H1 (cell line): ENCODE data around the gene MMP7. TPM values are rescaled to one million over a fixed set of nuclear protein-coding genes. Genes with fewer than 3 reads are reported as not detected.

Source experiments
- CTCF ChIA-PET: fragments of 300-600 bp; sonication (Branson Sonifier 250); formaldehyde crosslinking; loops from one replicate; lab custom pipeline; 2021; ENCODE audit not compliant: partially characterized antibody; lab: Charles Lee
- POLR2A ChIA-PET: fragments of 300-600 bp; sonication (Branson Sonifier 250); formaldehyde crosslinking; loops from one replicate; lab custom pipeline; 2021; ENCODE audit warnings: inconsistent platforms; ENCODE audit not compliant: partially characterized antibody; lab: Charles Lee
- DNase-seq, 2 experiments: peaks; one replicate each; pipeline versions ENCODE4 v3.0.0 to v3.0.0-alpha.2; 2010 to 2022; ENCODE audit warnings: low spot score in 2 of 2, low read depth in 1 of 2, mixed read lengths in 1 of 2
- FAIRE-seq: peaks from 2 replicates; lab custom pipeline; 2011; peaks lifted over from hg19 to GRCh38; lab: Jason Lieb, UNC
- H2AFZ ChIP-seq: 2 replicates; pipeline ENCODE4 v1.8.1; 2012; ENCODE audit warnings: low read length, inconsistent platforms
- H2AK5ac ChIP-seq: 2 replicates; pipeline ENCODE4 v1.6.1; 2013; ENCODE audit warnings: low read depth, low read length
- H2BK120ac ChIP-seq: replicated peaks from 2 replicates; pipeline ENCODE3; 2013; ENCODE audit warnings: low read depth, low read length, inconsistent platforms
- H2BK12ac ChIP-seq: 2 replicates; pipeline ENCODE4 v1.6.1; 2013; ENCODE audit warnings: low read depth, low read length
- H2BK15ac ChIP-seq: 2 replicates; pipeline ENCODE4 v1.6.1; 2013; ENCODE audit warnings: low read length
- H2BK20ac ChIP-seq: 2 replicates; pipeline ENCODE4 v1.6.1; 2013; ENCODE audit warnings: low read length
- H2BK5ac ChIP-seq: 2 replicates; pipeline ENCODE4 v1.6.1; 2013; ENCODE audit warnings: low read depth, low read length
- H3K14ac ChIP-seq: 2 replicates; pipeline ENCODE4 v1.6.1; 2013; ENCODE audit warnings: inconsistent platforms; ENCODE audit not compliant: insufficient read length
- H3K18ac ChIP-seq: 2 replicates; pipeline ENCODE4 v1.6.1; 2013; ENCODE audit warnings: low read length; ENCODE audit errors: extremely low read depth
- H3K23ac ChIP-seq: 2 replicates; pipeline ENCODE4 v1.6.1; 2013; ENCODE audit warnings: inconsistent platforms; ENCODE audit not compliant: insufficient read length
- H3K23me2 ChIP-seq: 2 replicates; pipeline ENCODE4 v1.6.1; 2013; ENCODE audit warnings: low read depth, low read length
- H3K27ac ChIP-seq: 2 replicates; pipeline ENCODE4 v1.6.1; 2011; ENCODE audit warnings: low read depth, low read length, inconsistent platforms
- H3K27me3 ChIP-seq, 4 experiments: replicated peaks in 1 of 4; 1 replicate in 1 of 4; 2 replicates in 3 of 4; pipeline versions ENCODE4 v1.6.1 to v1.8.1; 2011 to 2013; ENCODE audit warnings: low read length in 3 of 4, mild to moderate bottlenecking in 3 of 4, inconsistent platforms in 2 of 4, mixed read lengths in 2 of 4, moderate library complexity in 1 of 4; ENCODE audit not compliant: control insufficient read depth in 3 of 4, insufficient read depth in 3 of 4; ENCODE audit errors: extremely low read depth in 1 of 4
- H3K36me3 ChIP-seq, 4 experiments: 2 replicates each; pipeline versions ENCODE4 v1.6.1 to v1.8.1; 2011 to 2013; ENCODE audit warnings: mild to moderate bottlenecking in 4 of 4, low read length in 3 of 4, moderate library complexity in 2 of 4, control low read depth in 1 of 4, inconsistent platforms in 1 of 4; ENCODE audit not compliant: insufficient read depth in 4 of 4, control insufficient read depth in 2 of 4
- H3K4ac ChIP-seq: replicated peaks from 2 replicates; pipeline ENCODE3; 2013; ENCODE audit warnings: low read length, low read depth, mixed read lengths, inconsistent platforms; ENCODE audit not compliant: insufficient read length
- H3K4me1 ChIP-seq, 4 experiments: replicated peaks in 1 of 4; 1 replicate in 1 of 4; 2 replicates in 3 of 4; pipeline versions ENCODE4 v1.6.1 to v1.8.1; 2011 to 2013; ENCODE audit warnings: low read length in 3 of 4, inconsistent platforms in 2 of 4, mixed read lengths in 1 of 4; ENCODE audit not compliant: insufficient read depth in 4 of 4, control insufficient read depth in 3 of 4
- H3K4me2 ChIP-seq, 2 experiments: 2 replicates each; pipeline versions ENCODE4 v1.6.1 to v1.8.1; 2011 to 2013; ENCODE audit warnings: low read depth in 2 of 2, low read length in 2 of 2, control low read depth in 1 of 2, inconsistent platforms in 1 of 2, mild to moderate bottlenecking in 1 of 2; ENCODE audit not compliant: insufficient read depth in 1 of 2
- H3K4me3 ChIP-seq, 4 experiments: fragments of 200-600, 300-600 bp in 1 of 4; sonication (generic), shearing (Covaris generic), sonication (Bioruptor Twin) in 1 of 4; 2 replicates each; pipeline versions ENCODE4 v1.5.1 to v1.8.1; 2011 to 2016; ENCODE audit warnings: low read length in 4 of 4, low read depth in 3 of 4, control low read depth in 2 of 4, inconsistent platforms in 2 of 4, mild to moderate bottlenecking in 2 of 4, mixed read lengths in 1 of 4, moderate library complexity in 1 of 4; ENCODE audit not compliant: insufficient read depth in 2 of 4; ENCODE audit errors: extremely low read depth in 1 of 4
- H3K56ac ChIP-seq: replicated peaks from 2 replicates; pipeline ENCODE3; 2013; ENCODE audit warnings: low read depth, mild to moderate bottlenecking, mixed read lengths, low read length, inconsistent platforms; ENCODE audit not compliant: insufficient read length
- H3K79me1 ChIP-seq: 2 replicates; pipeline ENCODE4 v1.6.1; 2013; ENCODE audit warnings: low read depth, low read length, control low read depth
- H3K79me2 ChIP-seq, 2 experiments: 2 replicates each; pipeline versions ENCODE4 v1.6.1 to v1.8.1; 2012 to 2013; ENCODE audit warnings: low read length in 2 of 2, mild to moderate bottlenecking in 2 of 2, inconsistent platforms in 1 of 2; ENCODE audit not compliant: insufficient read depth in 2 of 2, control insufficient read depth in 1 of 2
- H3K9ac ChIP-seq, 4 experiments: replicated peaks in 1 of 4; 1 replicate in 1 of 4; 2 replicates in 3 of 4; pipeline versions ENCODE4 v1.6.1 to v1.8.1; 2011 to 2013; ENCODE audit warnings: low read depth in 3 of 4, low read length in 3 of 4, control low read depth in 2 of 4, mild to moderate bottlenecking in 2 of 4, moderate library complexity in 2 of 4, inconsistent platforms in 1 of 4; ENCODE audit errors: extremely low read depth in 1 of 4
- H3K9me3 ChIP-seq, 2 experiments: 2 replicates each; pipeline versions ENCODE4 v1.6.1 to v1.8.1; 2012 to 2013; ENCODE audit warnings: mild to moderate bottlenecking in 2 of 2, moderate library complexity in 2 of 2, control low read depth in 1 of 2, inconsistent platforms in 1 of 2, low read depth in 1 of 2, low read length in 1 of 2, mixed read lengths in 1 of 2; ENCODE audit not compliant: insufficient read depth in 2 of 2
- H4K20me1 ChIP-seq, 2 experiments: replicated peaks in 1 of 2; 2 replicates each; pipeline versions ENCODE3 to v1.8.1; 2011 to 2013; ENCODE audit warnings: inconsistent platforms in 2 of 2, low read length in 2 of 2, mild to moderate bottlenecking in 1 of 2; ENCODE audit not compliant: insufficient read depth in 2 of 2, control insufficient read depth in 1 of 2
- H4K5ac ChIP-seq: 2 replicates; pipeline ENCODE4 v1.6.1; 2013; ENCODE audit warnings: low read length, low read depth, mixed read lengths, inconsistent platforms; ENCODE audit not compliant: insufficient read length
- H4K8ac ChIP-seq: 2 replicates; pipeline ENCODE4 v1.8.0; 2013; ENCODE audit warnings: mild to moderate bottlenecking, moderate library complexity, low read length, inconsistent platforms; ENCODE audit not compliant: insufficient read depth; ENCODE audit errors: extremely low read depth
- H4K91ac ChIP-seq: replicated peaks from 2 replicates; pipeline ENCODE3; 2013; ENCODE audit warnings: low read length, mixed read lengths, inconsistent platforms; ENCODE audit not compliant: insufficient read length
- ATF3 ChIP-seq: IDR thresholded peaks from 2 replicates; pipeline ENCODE4 v1.6.1; 2011; ENCODE audit warnings: low read depth, mild to moderate bottlenecking, low read length; ENCODE audit not compliant: insufficient read depth
- CHD1 ChIP-seq: IDR thresholded peaks from 2 replicates; pipeline ENCODE4 v1.6.1; 2012; ENCODE audit warnings: low read depth, low read length, improper control_type of control experiment
- PHF8 ChIP-seq: fragments of 200-600 bp; sonication (generic); conservative IDR thresholded peaks from 2 replicates; pipeline ENCODE4 v1.7.1; 2012; ENCODE audit warnings: low read depth, mild to moderate bottlenecking, inconsistent platforms, low read length, moderate library complexity
- RNF2 ChIP-seq: fragments of 200-900, 300-1000 bp; sonication (generic); IDR thresholded peaks from 2 replicates; pipeline ENCODE4 v1.7.1; 2016; ENCODE audit warnings: borderline replicate concordance, low read depth, mild to moderate bottlenecking, antibody characterized with exemption, low read length; ENCODE audit not compliant: poor library complexity, severe bottlenecking; ENCODE audit errors: missing control alignments
- SIRT6 ChIP-seq: IDR thresholded peaks from one replicate; pipeline ENCODE4 v1.7.1; 2012; ENCODE audit warnings: low read length, inconsistent platforms
- SIX5 ChIP-seq: IDR thresholded peaks from 2 replicates; pipeline ENCODE4 v1.6.1; 2011; ENCODE audit warnings: mild to moderate bottlenecking, low read depth, low read length
- SP4 ChIP-seq: IDR thresholded peaks from 2 replicates; pipeline ENCODE4 v1.6.1; 2012; ENCODE audit warnings: low read length, inconsistent platforms
- TCF12 ChIP-seq: IDR thresholded peaks from 2 replicates; pipeline ENCODE4 v1.6.1; 2011; ENCODE audit warnings: low read depth, mild to moderate bottlenecking, low read length
- WGBS, 2 experiments: shearing (Covaris generic) in 1 of 2; methylation state at CpG; one replicate each; pipeline versions ENCODE4 v1.1.6 to v1.1.7; 2013 to 2015; ENCODE audit warnings: low lambda C conversion rate in 2 of 2, mixed read lengths in 2 of 2, inconsistent platforms in 1 of 2, low coverage in 1 of 2, missing lambda C conversion rate in 1 of 2; ENCODE audit not compliant: insufficient replicate concordance in 2 of 2, insufficient coverage in 1 of 2, insufficient read length in 1 of 2; ENCODE audit errors: extremely low coverage in 1 of 2, missing lambda C conversion rate in 1 of 2; 5-methylcytosine and 5-hydroxymethylcytosine counted together
- polyA plus RNA-seq, 7 experiments: library from polyadenylated mRNA; depleted of rRNA in 3 of 7; stranded (reverse) in 5 of 7; unstranded in 2 of 7; fragments of >200 nt in 5 of 7; fragments of 200-250 nt in 2 of 7; gene quantifications; 1 replicate in 5 of 7; 2 replicates in 1 of 7; 4 replicates in 1 of 7; pipeline versions ENCODE4 v1.2.1 to v1.2.3, GENCODE V29; 2011 to 2013; ENCODE audit warnings: missing spikeins in 2 of 7, mixed read lengths in 2 of 7
- total RNA-seq: library from RNA; stranded (reverse); fragmentation: NEBNext Ultra II Directional; extraction: Animal tissue kit (Norgen Biotek cat#: 25700); gene quantifications from 2 replicates; pipeline ENCODE4 v1.2.1, GENCODE V29; 2021
- TF ChIP-seq, protein P1 (sequence below), 3 experiments: IDR thresholded peaks; 1 replicate in 2 of 3; 2 replicates in 1 of 3; pipeline versions ENCODE4 v1.5.1 to v1.6.1; 2011; ENCODE audit warnings: low read length in 3 of 3, mild to moderate bottlenecking in 3 of 3, inconsistent platforms in 2 of 3, low read depth in 1 of 3, moderate library complexity in 1 of 3; ENCODE audit not compliant: insufficient read depth in 1 of 3; ENCODE audit errors: control extremely low read depth in 1 of 3
- TF ChIP-seq, protein P2 (sequence below): IDR thresholded peaks from 2 replicates; pipeline ENCODE4 v1.6.1; 2012; ENCODE audit warnings: inconsistent platforms

Gene MMP7
- total and polyA plus RNA-seq, 2 of the 8 experiments (the other 6 are each of a cell fraction or from before 2014, with no cell fraction given), result not detected

GRCh38 chr11:102510439-102511135, 20.0 kb downstream of the MMP7 start:
- H3K9ac ChIP-seq, result no peak overlapping the region
- no peak overlapping the region for H2AFZ ChIP-seq
- no peaks in the 10 kb centered on the region for H3K27me3 ChIP-seq
- no peaks in the 10 kb centered on the region for H3K23me2 ChIP-seq
- no peaks in the 10 kb centered on the region for H3K79me2 ChIP-seq
- H3K9me3 ChIP-seq, result no peaks in the 10 kb centered on the region
- no peak overlapping the region for H2BK5ac ChIP-seq
- no peak overlapping the region for H3K23ac ChIP-seq
- H4K91ac ChIP-seq, result no peak overlapping the region
- no peak for FAIRE-seq
- ChIA-PET CTCF (interaction anchor here (0.8 to 1.8 kb wide), 5 partner anchors 9 to 201 kb away, joined by 3 to 6 read pairs (median 3); no protein-coding TSS in a partner anchor), POLR2A (no interaction called here)
- no peak overlapping the region for H4K5ac ChIP-seq
- no peaks in the 10 kb centered on the region for H3K36me3 ChIP-seq
- no peaks in the 10 kb centered on the region for H4K20me1 ChIP-seq
- no peak for DNase-seq
- H4K8ac ChIP-seq, result no peak overlapping the region
- no peak overlapping the region for H2BK120ac ChIP-seq
- no peak overlapping the region for H3K4ac ChIP-seq
- no peaks in the 10 kb centered on the region for H3K4me1 ChIP-seq
- H3K56ac ChIP-seq, result no peak overlapping the region
- no peak overlapping the region for H3K14ac ChIP-seq
- no peak overlapping the region for H3K4me2 ChIP-seq
- no peak overlapping the region for H3K27ac ChIP-seq
- H3K79me1 ChIP-seq, result no peaks in the 10 kb centered on the region
- H2BK12ac ChIP-seq, result no peak overlapping the region
- 94% methylated on average over 5 of the region's 5 CpGs; no CpG with 5 or more reads in 1 of the 2 experiments for WGBS, 2 experiments
- no peak overlapping the region for H2AK5ac ChIP-seq
- no peak overlapping the region for H3K18ac ChIP-seq
- H2BK15ac ChIP-seq, result no peak overlapping the region
- H2BK20ac ChIP-seq, result no peak overlapping the region
- H3K4me3 ChIP-seq, result no peak overlapping the region
- TF ChIP-seq, protein P1, sequence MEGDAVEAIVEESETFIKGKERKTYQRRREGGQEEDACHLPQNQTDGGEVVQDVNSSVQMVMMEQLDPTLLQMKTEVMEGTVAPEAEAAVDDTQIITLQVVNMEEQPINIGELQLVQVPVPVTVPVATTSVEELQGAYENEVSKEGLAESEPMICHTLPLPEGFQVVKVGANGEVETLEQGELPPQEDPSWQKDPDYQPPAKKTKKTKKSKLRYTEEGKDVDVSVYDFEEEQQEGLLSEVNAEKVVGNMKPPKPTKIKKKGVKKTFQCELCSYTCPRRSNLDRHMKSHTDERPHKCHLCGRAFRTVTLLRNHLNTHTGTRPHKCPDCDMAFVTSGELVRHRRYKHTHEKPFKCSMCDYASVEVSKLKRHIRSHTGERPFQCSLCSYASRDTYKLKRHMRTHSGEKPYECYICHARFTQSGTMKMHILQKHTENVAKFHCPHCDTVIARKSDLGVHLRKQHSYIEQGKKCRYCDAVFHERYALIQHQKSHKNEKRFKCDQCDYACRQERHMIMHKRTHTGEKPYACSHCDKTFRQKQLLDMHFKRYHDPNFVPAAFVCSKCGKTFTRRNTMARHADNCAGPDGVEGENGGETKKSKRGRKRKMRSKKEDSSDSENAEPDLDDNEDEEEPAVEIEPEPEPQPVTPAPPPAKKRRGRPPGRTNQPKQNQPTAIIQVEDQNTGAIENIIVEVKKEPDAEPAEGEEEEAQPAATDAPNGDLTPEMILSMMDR (IDR thresholded peaks at IDR 0.05; ENCODE audit: control extremely low read depth in 1 of 3, insufficient read depth in 1 of 3, low read depth in 1 of 3, low read length in 3 of 3), result no peak
- TF ChIP-seq SIX5 (no peak), RNF2 (no peak), SIRT6 (no peak), CHD1 (no peak), PHF8 (no peak), TCF12 (no peak), SP4 (no peak), ATF3 (no peak)
- TF ChIP-seq, protein P2, sequence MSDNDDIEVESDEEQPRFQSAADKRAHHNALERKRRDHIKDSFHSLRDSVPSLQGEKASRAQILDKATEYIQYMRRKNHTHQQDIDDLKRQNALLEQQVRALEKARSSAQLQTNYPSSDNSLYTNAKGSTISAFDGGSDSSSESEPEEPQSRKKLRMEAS, result no peak
